NCI-H2227 (cell line): Measurements from ENCODE around the gene OGDH.

Experiments
- DNase-seq: peaks from one replicate; lab custom pipeline; 2025; ENCODE audit not compliant: unreplicated experiment; lab: John Stamatoyannopoulos, UW

OGDH gene

DNA sequence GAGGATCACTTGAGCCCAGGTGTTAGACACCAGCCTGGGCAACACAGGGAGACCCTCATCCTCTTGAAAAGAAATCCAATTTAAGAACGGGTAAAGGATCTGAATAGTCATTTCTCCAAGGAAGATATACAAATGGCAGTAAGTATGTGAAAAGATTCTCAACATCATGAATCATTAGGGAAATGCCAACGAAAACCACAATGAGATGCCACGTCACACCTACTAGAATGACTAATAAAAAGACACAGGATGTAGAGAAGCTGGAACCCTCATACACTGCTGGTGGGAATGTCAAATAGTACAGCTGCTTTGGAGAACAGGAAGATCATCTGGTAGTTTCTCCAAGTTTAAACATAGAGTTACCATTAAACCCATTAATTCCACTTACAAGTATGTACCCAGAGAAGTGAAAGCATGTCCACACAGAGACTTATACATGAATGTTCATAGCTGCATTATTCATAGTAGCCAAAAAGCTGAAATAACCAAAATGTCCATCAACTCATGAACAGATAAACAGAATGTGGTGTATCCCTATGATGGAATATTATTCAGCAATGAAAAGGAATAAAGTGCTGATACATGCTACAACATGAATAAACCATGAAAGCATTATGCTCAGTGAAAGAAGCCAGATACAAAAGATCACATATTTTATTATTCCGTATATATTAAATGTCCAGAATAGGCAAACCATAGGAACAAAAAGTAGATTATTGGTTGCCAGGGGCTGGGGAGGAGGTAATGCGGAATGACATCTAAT lies 129.2 kb downstream of the OGDH start:
- DNase-seq = no peak

DNA sequence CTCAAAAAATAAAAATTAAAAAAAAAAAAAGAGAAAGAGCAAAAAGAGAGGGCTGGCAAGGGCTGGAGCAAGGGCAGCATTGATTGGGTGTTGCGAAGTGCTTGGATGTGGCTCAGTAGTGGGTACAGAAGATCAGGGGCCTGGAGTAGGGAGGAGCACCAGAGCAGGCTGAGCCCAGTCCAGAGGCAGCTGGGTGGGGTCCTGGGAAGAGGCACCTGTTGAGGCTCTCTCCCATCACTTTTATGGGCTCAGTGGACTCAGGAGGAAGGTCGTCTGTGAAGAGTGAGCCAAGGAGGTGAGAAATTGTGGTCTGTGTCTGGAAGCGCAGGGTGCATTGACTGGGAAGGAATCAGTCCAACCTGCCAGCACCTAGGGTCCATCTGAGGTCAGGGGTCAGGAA lies 130.5 kb downstream of the OGDH start:
- no peak for DNase-seq

DNA sequence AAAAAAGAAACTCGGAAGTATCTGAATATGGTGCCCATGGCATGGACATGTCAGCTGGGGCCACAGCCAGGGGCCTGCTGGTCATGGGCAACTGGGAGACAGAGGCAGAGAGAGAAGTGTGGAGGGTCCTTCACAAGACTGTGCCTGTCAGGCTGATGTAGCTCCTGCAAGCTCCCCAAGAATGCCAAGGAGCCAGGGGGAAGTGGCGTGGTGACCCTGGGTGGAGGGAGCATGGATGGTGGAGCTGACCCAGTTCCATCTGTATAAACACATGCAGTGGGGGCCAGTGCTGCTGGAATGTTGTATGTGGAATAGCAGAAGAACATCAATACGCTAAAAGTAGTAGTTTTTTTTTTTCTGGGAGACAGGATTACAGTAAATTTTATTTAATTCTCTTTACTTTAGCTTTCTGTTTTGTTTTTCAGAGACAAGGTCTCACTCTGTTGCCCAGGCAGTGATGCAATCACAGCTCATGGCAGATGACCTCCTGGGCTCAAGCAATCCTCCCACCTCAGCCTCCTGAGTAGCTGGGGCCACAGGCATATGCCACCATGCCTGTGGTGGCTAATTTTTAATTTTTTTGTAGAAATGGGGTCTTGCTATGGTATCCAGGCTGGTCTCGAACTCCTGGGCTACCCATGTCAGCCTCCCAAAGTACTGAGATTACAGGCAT lies 131.8 kb downstream of the OGDH start:
- DNase-seq = no peak

DNA sequence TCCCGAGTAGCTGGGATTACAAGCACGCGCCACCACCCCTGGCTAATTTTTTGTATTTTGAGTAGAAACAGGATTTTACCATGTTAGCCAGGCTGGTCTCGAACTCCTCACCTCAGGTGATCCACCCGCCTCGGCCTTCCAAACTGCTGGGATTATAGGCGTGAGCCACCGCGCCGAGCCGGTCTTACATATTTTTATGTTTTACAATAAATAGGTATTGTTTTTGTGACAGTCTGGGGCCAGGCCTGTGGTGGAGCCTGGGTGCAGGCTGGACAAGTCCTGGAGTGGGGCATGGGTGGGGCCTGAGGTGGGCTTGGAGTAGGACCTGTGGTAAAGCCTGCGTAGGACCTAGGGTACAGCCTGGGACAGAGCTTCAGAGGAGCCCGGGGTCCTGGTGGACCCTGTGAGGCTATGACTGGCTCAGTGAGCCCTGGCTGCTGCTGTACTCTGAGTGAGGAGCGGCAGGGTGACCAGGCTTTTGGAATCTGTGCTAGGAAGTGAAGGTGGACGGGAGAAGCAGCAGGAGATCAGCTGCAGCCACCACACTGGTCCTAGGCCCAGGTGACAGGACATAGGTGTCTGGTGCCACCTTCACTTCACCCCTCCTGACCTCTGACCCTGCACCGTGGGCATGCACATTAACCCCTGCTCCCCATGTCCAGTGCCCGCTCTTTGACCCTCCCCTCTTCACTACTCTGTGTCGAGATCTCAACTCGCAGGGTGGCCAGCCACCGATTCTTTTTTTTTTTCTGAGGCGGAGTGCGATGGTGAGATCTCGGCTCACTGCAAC lies 132.6 kb downstream of the OGDH start:
- no peak for DNase-seq

DNA sequence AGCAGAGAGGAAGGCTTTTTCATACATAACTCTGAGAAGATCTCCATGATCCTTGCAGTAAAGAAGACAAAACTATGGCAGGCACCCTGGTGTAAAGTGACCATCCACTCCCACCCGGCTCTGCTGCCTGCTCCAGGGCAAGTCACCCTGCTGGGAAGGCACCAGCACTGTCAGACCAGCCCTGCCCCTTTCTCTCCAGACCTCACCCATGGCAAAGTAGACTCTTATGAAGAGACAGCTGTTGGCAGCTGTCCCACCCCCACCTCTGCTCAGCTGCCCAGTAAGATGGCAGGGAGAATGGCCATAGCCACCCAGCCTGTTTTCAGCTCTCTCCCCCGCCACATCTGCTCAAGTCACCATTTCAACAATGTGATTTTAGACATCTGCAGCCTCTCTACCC lies 133.6 kb downstream of the OGDH start:
- no peak for DNase-seq

DNA sequence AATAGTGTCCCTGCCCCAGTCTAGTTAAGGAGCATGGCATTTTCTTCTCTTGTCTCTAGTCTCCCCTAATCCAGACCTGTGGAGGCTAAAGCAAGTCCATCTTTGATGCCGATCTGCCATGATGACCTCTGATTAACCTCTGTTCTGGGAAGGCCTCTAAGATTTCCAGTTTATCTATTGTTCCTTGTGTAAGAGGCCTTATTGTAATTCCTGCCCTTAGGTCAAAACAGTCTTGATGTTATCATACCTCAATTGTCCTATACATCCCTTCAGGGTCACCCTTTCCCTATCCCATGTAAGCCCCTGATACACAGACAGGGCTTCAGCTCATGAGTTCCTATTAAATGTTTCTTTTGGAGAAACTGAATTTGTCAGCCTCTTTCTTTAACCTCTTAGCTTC lies 137.3 kb downstream of the OGDH start:
- DNase-seq = no peak

DNA sequence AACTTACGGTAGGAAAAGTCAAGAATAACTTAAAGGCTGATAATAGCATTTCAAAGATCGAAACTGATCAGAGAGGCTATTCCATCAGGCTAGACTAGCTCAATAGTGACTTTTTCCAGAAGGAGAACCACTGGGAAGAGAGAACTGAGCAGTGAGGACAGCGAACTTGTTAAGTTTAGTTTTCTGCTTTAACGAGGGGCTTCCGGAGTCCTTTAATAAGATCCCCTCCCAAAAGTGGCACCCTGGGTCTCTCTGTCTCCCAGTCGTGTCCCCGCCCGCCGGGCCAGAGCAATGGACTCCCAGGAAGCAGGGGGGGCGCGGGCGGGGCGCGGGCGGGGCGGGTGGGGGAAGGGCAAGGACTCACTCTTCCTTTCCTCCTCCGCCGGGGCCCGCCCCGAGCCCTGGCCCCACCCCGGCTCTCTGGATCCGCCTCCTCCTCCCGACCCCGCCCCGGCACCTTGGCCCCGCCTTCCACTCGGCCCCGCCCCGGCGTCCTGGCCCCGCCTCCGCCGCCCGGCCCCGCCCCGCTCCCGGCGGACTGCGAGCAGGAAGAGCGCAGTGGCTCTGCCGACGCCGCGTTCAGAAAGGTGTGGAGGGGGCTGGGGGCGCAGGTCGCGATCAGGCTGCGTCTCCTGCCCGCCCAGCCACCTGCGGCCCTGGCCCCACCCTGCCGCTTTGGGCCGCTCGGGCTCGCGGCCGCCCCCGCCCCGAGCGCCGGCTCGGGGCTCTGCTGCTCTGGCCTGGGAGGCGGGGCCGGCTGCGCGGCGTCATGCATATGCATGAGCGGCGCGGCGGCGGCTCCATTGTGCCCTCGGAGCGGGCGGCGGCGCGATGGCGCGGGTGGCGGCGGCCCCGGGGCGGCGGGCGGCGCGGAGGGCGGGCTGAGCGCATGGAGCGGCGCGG lies 141.9 kb downstream of the OGDH start, which contains the start of gene ZMIZ2:
ZMIZ2 (plus strand) TSS at position 803 of the 903 bp plus-strand sequence. CDS start 7,403 bp downstream, outside the sequence.
- DNase-seq = peak; percentile 92

DNA sequence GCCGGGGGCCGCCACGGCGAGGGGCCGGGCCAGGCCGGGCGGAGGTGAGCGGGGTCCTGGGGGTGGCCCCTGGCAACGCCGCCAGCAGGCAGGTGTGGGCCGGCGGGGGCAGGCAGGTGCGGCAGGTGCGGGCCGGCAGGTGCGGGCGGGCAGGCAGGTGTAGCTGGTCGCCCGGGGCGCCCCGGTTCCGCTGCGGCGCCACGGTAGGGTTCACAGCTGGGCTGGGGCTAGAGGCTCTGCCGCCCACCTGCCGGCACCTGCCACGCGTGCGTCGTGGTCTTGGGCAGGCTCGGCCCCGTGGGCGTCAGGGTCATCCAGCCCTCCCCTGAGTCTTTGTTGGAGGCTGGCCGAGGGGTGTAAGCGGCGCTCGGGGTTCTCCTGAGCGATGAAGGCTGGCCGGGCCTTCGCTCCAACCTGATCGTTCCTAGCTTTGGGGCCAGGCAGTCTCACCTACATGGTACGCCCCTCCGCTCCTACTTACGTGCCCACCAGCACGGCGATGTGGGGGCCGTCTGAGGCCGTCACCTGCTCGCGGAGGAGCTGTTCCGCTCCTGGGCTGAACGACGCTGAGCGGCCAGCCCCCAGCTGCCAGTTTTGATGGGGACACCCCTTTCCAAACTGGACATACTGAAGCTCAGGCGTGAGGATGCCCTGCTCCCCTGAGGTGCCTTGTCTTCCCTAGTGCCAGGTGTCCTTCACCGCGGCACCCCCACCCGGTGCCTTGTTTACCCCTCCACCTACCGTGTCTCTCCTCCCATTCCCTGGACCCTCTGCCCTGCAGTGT lies 142.7 kb downstream of the OGDH start:
- DNase-seq = peak; percentile 30

DNA sequence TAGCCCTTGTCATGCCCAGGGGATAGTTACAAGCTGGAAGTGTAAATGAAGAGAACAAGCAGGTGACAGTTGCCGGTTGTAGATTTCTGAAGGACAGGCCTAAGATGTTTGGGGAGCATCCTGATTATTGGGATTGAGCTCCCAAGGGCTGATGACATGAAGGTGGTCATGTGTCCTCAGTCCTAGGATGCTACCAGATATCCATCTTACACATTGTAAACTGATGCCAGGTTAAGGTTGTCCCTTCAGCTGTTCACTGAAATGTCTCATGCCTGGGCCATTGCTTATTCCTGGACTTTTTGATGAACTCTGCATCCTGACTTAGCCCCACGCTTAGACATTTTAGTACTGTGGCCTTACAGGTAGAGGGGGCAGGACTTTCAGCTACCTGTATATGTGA lies 143.6 kb downstream of the OGDH start:
- DNase-seq = no peak

DNA sequence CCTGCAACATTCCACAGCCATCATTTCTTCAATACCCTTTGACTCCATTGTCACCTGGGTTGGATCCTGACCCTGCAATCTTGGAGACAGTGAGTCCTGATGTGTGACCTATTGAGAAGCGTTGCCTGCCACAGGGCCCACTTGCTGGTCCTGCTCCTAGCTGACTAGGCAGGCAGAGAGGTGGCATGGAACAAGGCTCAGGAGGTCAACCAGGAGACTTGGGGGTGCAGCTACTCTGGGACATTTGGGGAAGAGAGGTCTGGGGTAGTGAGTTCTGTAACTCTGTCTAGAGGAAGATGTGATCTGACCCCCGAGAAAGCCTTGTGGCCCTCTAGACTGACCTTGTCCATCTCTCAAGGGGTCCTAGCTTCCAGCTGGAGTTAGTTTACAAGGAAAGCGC lies 144.0 kb downstream of the OGDH start:
- DNase-seq = no peak

DNA sequence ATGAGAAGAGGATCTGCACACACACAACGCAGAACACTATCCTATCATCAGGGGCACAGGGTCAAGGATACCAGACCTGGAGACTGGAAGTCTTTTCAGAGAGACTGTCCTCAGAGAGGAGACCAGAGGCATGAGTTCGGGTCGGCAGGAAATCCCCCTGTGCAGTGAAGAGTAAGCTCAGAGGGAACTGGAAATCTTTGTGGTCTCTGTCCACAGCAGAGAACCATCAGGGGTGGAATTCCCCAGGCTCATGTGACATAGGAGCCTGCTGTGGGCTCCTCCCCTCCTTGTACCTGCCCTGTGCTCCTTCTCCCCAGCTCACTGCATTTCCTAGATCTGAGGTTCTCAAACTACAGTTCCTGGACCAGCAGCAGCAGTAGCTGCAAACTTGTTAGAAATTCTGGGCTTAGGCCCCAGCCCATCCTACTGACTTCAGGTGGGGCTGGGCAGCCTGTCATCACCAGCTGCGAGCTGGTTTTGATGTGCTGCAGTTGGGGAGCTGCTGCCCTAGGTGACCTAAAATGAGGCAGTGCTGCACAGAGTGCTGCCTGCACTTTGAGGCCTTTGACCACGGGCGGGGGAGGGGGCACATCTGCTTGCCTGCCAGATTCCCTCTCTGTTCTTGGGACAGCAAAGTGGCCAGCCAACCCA lies 144.6 kb downstream of the OGDH start:
- no peak for DNase-seq

DNA sequence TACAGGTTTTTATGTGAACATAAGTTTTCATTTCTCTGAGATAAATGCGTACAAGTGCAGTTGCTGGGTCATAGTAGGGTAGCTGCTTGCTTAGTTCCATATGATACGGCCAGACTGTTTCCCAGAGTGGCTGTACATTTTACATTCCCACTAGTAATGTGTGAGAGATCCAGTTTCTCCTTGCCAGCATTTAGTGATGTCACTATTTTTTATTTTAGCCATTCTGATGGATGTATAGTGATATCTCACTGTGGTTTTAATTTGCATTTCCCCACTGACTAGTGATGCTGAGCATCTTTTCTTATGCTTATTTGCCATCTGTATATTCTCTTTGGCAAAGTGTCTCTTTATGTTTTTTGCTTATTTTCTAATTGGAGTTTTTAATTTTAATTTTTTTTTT lies 146.4 kb downstream of the OGDH start:
- no peak for DNase-seq

DNA sequence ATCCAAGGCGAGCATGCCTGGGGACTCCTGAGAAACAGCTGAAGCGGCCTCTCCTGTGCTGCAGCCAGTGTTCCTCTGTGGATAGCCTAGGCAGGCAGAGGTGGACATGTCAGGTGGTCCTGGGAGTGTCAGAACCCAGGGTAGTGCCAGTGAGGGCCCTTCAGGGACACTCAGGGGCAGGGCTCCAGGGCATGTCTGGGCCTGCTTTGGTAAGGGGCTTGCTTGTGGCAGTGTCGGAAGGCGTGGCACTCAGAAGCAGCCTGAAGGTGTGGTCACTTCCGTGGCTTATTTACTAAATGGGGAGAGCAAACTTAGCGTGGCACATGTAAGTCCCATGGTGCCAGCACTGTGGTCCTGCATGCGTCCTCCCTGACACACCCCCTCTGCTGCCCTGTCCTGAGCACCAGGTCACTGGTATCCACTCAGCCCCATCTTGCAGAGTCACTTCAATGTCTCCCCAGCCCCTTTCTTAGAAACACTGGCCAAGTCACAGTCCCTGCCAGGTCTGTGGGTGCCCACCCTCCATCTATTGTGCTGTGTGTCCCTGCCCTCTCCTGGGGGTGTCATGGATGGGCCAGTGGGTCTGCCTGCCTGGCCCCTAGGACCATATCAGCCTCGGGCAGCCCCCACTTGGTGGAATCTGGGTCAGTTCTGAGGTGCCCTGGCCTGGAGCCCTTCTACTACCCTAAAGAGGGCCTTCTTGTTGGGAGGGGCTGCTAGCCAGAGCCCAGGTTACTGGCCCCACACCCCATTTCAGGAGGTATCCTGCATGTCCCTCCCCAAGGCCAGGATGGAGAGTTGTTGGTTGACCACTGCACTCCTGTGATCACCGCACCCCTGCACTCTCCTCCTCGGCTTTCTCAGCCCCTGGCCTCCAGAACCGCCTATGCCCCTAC lies 148.6 kb downstream of the OGDH start:
- DNase-seq = no peak

DNA sequence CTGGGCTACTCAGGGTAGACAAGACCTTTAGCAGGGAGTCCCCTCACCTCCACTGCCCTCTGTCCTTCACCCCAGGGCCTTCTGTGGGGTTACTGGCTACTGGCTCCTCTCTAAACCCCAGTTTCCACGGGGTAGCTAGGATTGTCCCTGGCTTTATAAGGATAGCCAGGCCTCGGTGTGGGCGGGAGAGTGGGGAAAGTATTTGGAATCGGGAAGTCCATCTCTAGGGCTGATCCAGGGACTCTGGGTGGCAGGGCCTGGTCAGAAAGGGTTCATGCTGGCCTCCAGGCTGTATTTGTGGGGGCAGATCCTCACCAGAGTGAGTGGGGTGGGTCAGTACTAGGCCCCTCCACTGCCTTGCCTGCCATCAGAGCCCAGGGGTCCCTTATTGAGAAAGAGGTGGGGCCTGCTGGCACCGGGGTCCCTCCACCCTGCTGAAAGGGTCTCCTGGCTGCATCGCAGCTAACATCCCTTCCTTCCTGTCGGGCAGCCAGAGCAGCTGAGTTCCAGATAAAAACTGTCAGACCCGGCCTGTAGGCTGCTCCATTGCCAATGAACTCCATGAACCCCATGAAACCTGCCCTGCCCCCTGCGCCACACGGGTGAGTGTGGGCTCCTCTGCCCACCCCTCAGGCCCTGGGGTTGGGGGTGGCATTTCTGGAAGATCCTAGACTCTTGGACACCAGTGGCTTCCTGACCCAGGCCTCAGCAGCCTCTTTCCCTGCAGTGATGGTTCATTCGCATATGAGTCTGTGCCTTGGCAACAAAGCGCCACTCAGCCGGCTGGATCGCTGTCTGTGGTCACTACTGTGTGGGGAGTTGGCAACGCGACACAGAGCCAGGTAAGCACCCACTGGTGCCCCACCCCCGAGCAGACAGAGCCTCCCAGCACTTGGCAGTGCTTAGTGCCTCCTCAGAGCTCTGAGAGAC lies 149.5 kb downstream of the OGDH start:
- DNase-seq = no peak

DNA sequence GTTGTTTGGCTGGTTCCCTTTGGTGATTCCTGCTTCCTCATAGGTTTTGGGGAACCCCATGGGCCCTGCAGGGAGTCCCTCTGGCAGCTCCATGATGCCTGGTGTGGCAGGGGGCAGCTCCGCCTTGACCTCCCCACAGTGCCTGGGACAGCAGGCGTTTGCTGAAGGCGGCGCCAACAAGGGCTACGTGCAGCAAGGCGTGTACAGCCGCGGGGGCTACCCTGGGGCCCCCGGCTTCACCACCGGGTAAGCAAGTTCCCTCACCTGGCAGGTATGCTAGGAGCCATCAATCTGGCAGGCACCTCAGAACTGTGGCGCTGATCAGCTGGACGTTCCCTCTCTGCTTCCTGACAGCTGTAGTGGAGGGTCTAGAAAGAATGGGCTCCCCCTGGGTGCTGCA lies 150.5 kb downstream of the OGDH start:
- DNase-seq = no peak

DNA sequence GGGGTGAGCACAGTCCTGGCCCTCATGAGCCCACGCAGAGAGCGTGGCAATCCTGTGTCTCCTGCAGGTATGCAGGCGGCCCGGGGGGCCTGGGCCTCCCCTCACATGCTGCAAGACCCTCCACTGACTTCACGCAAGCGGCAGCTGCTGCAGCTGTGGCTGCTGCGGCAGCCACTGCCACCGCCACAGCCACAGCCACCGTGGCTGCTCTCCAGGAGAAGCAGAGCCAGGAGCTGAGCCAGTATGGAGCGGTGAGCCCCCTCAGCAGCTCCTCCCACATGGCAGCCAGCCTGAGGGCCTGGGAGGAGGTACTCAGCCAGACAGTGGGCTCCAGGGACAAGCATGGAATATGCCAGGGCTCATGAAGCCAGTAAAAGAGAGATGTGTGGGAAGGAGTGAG lies 150.9 kb downstream of the OGDH start:
- no peak for DNase-seq

DNA sequence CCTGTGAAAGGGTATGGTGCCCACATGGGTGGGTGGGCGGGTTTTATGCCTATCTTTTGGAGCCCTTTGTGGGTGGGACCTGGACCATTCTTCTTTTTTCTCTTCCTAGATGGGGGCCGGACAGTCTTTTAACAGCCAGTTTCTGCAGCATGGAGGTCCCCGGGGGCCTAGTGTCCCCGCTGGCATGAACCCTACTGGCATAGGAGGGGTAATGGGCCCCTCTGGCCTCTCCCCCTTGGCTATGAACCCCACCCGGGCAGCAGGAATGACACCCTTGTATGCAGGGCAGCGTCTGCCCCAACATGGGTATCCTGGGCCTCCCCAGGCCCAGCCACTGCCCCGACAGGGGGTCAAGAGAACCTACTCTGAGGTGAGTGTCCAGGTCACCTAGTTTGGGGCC lies 151.3 kb downstream of the OGDH start:
- no peak for DNase-seq
